GM18502 (cell line): ENCODE data around the gene DCLK1.

Source experiments
- ATAC-seq: cut with Tn5 transposase; IDR thresholded peaks from one replicate; pipeline ENCODE4 v1.9.1; 2021; ENCODE audit warnings: mild to moderate bottlenecking; ENCODE audit not compliant: unreplicated experiment, poor library complexity

The DCLK1 gene

GRCh38 chr13:36131222-36131930 is at the start of gene DCLK1:
TSS of gene DCLK1 (minus strand) at chr13:36131382.
- no peak for ATAC-seq

DNA sequence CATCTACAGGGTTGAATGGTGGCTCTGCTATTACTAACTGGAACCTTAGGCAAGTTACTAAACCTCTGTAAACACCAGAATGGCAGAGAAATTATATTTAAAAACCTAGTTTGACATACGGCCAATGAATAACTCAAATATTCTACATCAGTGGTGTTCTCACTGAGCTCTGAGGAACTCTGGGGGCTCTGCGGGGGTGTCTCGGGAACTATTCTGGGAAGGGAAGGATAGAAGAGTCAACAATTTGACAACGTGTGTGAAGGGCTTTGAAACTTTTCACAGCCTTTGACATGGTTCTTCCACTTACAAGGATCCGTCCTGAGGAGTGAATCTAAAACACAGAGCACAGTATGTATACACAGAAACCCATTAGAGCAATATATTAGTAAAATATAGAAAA is 44.4 kb upstream of the DCLK1 start:
- ATAC-seq: no peak

- ATAC-seq: no peak
Observed at GRCh38 chr13:36174923-36175322, 43.7 kb upstream of the DCLK1 start.

- ATAC-seq: no peak
Observed at GRCh38 chr13:36173571-36174322, 42.6 kb upstream of the DCLK1 start.

DNA sequence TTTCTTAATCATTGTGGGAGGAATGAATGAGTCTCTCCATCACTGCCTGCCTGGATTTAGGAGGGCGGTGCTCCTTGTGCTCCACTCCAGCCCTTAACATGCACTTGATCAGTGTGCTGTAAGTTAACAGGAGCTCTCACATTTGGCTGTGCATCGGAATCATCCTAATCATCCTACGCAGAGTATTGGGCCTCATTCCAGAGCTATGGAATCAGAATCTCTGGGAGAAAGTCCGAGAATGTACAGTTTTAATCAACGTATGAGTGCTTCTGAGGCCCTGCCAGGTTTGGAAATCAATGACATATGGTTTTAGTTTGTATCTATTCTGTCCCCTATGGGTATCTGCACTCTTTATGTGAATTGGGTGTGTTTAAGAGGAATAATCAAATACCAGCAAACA is 34.9 kb upstream of the DCLK1 start:
- ATAC-seq: no peak

DNA sequence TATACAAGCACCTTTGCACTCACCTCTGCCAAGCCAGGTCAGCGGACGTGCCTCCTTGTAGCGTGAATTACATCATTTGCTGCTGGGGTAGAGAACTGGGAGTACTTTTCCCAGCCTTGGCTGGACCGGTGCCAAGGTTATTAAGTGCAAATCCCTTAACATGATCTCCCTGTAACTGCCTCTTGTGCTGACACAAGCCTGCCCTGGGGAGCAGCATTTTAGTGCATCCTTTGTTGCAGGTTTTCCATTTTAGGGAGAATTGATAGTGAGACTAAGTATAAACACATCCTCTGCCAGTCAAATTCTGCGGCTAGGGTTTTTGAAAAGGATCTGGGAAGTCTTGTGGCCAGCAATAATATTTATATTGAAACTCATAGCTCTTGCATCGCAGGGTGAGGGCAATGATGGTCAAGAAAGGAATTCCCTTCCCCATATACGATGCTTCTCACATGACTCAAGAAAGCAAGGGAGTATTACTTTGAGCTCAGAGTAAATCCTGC is 32.7 kb upstream of the DCLK1 start:
- ATAC-seq: no peak

GRCh38 chr13:36163286-36163685 is 32.1 kb upstream of the DCLK1 start:
- ATAC-seq: no peak

DNA sequence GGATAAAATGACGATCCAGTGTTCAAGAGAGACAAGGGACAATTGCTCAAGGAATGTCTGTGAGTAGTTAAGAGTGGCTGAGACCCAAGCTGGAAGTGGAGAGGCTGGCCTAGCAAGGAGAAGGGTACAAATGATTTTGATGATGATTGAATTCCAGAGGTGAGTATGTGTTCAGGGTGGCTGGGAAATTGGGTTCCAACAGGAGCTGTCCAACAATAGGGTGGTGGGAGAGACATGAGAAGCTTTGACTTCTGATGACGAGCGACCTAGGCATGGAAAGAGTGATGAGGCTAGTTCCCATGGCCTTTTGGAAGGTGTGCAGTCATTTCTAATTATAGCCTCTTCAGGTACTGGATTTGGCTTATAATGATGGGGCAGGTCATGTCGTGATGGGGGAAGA is 29.1 kb upstream of the DCLK1 start:
- ATAC-seq: no peak

- no peak for ATAC-seq
Observed at GRCh38 chr13:36158611-36159010, 27.4 kb upstream of the DCLK1 start.

DNA sequence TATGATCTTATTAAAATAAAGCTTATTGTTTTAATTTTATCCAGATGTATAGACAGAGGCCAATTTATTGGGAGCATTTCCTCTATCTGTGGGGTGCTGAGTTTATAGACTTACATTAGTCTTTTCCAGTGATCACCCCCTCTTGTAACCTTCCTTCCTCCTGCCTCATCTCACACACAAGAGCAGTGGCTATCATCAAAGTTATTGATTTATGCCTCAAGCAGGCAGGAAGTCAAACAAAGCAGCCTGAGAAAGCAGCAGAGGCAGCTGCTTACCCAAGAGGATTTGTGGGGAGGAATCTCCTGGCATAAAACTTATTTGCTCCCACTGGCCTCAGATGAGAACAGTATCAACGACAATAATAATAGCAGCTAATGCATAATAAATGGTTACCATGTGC is 26.3 kb upstream of the DCLK1 start:
- no peak for ATAC-seq

DNA sequence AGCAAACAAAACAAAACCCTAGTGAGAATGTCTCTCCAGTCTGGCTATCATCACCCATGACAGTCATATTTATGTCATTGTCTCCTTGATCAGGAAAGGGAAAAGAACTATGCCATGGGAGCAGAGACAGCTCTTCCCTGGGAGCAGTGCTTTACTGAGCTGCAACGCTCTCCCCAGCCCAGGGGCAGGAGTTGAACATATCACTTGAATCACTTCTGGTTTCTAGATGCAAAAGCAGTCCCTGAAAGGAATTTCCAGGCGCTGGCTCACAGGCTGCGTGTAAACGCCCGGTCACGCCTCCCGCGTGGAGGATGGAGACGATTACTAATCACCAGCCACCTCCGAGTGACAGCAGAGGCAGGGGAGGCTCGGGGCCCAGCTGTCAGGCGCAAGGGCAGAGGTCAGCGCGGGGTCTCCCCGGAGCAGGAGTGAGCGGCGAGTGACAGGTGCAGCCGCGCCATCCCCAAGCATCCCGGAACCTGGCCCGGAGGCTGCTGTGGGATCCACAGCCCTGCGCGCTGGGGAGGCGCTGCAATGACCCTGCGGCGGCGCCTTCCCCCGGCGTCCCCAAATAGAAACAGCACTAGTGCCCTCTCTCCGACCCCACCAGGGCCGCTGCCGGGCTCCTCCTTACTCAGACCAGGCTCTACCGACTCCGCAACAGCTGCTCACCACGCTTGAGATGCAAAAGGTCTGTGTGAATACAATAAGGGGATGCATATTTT is 23.5 kb upstream of the DCLK1 start:
- no peak for ATAC-seq

DNA sequence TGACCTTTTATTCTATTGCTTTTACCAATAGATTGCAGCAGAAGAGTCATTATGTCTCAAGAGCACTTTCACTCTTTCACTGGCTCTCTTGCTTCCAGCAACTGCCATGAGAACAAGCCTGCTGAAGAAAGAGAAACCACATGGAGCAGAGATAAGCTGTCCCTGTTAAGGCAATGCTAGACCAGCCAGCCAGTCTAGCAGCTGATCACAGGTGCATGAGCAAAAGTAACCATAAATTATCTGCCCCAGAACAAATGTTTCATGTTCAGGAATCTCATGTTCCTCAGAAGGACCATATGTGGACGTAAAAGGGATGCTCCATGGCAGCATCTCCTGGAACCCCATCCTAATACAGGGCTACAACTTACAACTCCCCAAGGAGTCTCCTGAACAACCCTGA is 20.4 kb upstream of the DCLK1 start:
- ATAC-seq: no peak

- no peak for ATAC-seq
Observed at GRCh38 chr13:36148446-36148845, 17.3 kb upstream of the DCLK1 start.

- ATAC-seq: no peak
Observed at GRCh38 chr13:36147330-36147729, 16.1 kb upstream of the DCLK1 start.

DNA sequence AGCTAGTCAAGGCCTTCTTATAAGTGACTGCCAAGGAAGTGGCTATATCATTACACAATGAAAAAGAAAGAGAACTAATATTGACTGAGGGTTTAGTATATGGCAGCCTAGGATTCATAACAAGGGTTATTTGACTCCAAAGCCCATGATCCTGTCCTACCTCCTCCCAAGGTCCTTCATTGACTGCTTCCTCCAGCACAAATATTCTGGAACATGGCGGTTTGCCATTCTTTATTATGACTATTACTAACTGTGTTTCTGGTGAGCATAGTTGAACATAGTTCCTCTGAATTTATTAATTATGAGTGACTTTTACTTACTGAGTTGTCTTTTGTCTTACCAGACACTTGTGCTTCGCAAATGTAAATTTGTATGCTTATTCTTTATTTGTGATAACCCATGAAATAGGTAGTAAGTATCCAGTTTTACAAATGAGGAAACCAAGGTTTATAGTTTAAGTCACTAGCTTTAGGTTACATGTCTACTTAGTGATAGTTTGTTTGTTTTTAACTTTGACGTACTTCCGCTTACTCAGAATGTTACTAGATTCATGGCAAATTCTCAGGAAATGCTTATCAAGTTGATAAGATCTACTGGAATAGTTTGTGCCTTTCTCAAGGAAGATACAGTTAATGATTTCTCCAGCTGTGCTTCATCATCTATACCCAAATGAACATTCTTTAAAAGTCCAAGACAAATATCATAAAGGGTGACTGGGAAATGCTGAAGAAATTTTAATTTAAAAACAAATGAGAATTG is 15.5 kb upstream of the DCLK1 start:
- no peak for ATAC-seq

- ATAC-seq: no peak
Observed at GRCh38 chr13:36143738-36144137, 12.6 kb upstream of the DCLK1 start.

DNA sequence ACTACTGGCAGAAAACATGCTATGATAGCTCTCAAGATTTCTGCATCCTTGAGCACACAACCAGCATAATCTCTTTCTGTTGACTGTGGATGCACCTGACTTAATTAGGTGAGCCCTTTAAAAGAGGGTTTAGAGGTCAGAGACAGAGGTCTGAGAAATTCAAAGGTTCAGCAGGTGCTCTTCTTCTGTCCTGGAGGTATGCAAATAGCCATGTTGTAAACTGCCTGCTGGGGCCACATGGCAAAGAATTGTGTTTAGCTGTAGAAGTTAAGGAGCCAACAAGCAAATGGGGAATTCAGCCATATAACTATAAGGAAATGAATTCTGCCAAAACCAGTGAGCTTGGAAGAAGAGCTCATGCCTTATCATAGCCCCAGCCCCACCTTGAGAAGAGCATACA is 11.6 kb upstream of the DCLK1 start:
- no peak for ATAC-seq

- ATAC-seq: no peak
Observed at GRCh38 chr13:36135876-36136275, 4.7 kb upstream of the DCLK1 start.

DNA sequence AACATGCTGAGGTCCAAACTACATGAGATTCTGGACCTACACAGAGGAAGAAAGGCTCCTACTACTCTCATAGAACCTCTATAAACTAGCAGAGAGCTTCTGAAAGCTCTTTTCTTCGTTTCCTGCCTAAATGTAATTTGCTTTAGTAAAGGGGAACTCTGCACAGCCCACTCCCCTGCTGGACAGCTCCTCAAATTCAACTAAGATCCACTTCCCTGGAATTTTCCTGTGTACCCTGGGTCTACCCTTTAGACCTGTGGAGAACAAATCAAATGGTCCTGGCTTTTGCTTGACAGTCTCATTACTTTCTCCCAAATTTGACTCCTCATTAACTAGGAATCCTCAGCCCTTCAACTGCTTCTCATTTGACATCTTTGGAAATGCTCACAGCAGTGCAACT is 3.5 kb upstream of the DCLK1 start:
- ATAC-seq: no peak

DNA sequence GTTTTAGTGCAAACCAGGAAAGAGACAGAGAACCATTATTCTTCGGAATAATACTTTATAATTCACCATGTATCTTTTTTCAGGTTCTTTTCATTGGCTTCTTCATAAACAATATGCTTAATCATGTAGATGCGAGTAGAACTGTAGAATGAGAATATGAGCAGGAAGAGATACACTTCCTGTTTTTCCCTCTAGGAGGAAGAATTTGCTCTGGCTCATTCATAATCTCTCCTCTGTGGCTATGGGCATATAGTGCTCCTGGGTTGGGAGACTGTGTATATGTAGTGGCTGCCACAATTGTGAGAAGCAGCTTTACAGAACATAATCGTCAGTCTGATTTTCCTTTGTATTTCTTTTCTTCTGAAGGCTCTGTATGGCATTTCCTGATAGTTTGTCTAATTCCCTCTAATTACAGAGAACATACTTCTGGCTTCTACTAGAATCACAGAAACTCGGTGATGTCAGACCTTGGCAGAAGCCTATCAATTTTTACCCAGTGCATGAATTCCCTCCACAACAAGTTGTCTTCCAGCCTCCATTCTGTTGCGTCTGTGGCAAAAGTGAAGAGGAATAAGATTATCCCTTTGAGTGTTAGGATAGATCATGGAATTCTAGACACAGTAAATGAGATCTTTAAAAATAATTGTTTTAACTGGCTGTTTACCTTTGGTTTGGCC is 2.9 kb upstream of the DCLK1 start:
- no peak for ATAC-seq
